IgD-negative memory B cell (primary cell): ENCODE measurements around the gene TDRD6. TPM values are rescaled to one million over a fixed set of nuclear protein-coding genes. Genes with fewer than 3 reads are reported as not detected.
A peak's percentile ranks its signal among the peaks of the same experiment; 100 is the strongest.
"Not testable (repeated sequence)": the region's sequence is repeated elsewhere in the genome, so short reads cannot be mapped to it uniquely, and the experiment has no call there.

Source experiments
- H3K27ac Mint-ChIP-seq, 3 donors: one replicate each; pipeline ENCODE4 v1.8.0; 2020 to 2022; ENCODE audit warnings: mild to moderate bottlenecking in 3 of 3, mixed read lengths in 3 of 3, moderate library complexity in 1 of 3
- H3K27me3 Mint-ChIP-seq: one replicate; pipeline ENCODE4 v1.8.0; 2021; ENCODE audit warnings: mixed read lengths
- H3K36me3 Mint-ChIP-seq: one replicate; pipeline ENCODE4 v1.8.0; 2020; ENCODE audit warnings: mild to moderate bottlenecking, mixed read lengths
- H3K4me1 Mint-ChIP-seq, 3 donors: one replicate each; pipeline ENCODE4 v1.8.0; 2020 to 2022; ENCODE audit warnings: mixed read lengths in 3 of 3, mild to moderate bottlenecking in 1 of 3
- H3K4me3 Mint-ChIP-seq, 4 donors: one replicate each; pipeline ENCODE4 v1.8.0; 2020 to 2022; ENCODE audit warnings: mild to moderate bottlenecking in 4 of 4, mixed read lengths in 4 of 4, moderate library complexity in 3 of 4
- H3K9me3 Mint-ChIP-seq, 3 donors: one replicate each; pipeline ENCODE4 v1.8.0; 2020 to 2021; ENCODE audit warnings: mixed read lengths in 3 of 3, mild to moderate bottlenecking in 1 of 3
- polyA plus RNA-seq: library from polyadenylated mRNA; unstranded; fragments of 300-500 nt; fragmentation: Illumina TruSeq; gene quantifications from one replicate; pipeline ENCODE4 v1.2.3, GENCODE V29; 2021

Gene TDRD6, protein sequence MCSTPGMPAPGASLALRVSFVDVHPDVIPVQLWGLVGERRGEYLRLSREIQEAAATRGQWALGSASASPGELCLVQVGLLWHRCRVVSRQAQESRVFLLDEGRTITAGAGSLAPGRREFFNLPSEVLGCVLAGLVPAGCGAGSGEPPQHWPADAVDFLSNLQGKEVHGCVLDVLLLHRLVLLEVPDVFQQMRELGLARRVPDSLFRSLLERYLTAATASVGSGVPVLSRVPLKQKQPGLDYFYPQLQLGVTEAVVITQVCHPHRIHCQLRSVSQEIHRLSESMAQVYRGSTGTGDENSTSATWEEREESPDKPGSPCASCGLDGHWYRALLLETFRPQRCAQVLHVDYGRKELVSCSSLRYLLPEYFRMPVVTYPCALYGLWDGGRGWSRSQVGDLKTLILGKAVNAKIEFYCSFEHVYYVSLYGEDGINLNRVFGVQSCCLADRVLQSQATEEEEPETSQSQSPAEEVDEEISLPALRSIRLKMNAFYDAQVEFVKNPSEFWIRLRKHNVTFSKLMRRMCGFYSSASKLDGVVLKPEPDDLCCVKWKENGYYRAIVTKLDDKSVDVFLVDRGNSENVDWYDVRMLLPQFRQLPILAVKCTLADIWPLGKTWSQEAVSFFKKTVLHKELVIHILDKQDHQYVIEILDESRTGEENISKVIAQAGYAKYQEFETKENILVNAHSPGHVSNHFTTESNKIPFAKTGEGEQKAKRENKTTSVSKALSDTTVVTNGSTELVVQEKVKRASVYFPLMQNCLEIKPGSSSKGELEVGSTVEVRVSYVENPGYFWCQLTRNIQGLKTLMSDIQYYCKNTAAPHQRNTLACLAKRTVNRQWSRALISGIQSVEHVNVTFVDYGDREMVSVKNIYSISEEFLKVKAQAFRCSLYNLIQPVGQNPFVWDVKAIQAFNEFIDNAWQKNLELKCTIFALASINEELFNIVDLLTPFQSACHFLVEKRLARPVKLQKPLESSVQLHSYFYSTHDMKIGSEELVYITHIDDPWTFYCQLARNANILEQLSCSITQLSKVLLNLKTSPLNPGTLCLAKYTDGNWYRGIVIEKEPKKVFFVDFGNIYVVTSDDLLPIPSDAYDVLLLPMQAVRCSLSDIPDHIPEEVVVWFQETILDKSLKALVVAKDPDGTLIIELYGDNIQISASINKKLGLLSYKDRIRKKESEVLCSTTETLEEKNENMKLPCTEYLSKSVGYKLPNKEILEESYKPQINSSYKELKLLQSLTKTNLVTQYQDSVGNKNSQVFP (N-terminal part only)
- not detected for polyA plus RNA-seq

DNA sequence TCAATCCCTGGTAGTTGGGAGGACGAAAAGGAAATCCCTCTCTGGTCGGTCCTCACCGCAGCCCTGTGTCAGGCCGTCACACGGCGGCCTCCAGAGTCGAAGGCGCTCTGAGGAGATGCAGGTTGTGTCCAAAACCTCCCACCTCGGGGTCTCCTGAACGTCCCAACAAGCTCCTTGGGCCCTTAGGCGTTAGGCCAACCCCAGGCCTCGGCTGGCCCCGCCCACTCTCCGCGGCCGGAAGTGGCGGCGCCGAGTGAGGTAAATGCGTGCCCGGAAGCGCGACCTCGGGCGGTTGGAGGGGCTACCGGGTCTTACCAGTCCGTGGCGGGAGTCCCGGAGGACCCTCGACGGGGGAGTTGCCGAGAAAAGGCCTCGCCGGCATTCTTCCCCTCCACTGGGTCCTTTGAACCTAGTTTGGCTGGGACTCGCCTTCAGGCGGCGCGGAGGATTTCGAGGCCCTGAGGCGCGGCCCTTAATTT, at the start of gene TDRD6:
TDRD6 (plus strand) TSS at position 267 of the 479 bp plus-strand sequence. CDS start 244 bp downstream, outside the sequence.
- no peak within 1 kb of the TSS for H3K27ac Mint-ChIP-seq
- H3K27me3 Mint-ChIP-seq: no peaks in the 10 kb centered on the region
- H3K9me3 Mint-ChIP-seq: peaks cover 0 to 2% (median 0%) of the 10 kb centered on the region in 3 donors
- no peaks in the 10 kb centered on the region for H3K36me3 Mint-ChIP-seq
- no peak within 1 kb of the TSS for H3K4me3 Mint-ChIP-seq
- H3K4me1 Mint-ChIP-seq: no peaks in the 10 kb centered on the region

- Mint-ChIP-seq H3K9me3 (peaks cover 0 to 3% (median 2%) of the 10 kb centered on the region in 3 donors), H3K4me3 (peak overlapping the region in 1 of 4 donors; percentile 4), H3K36me3 (no peaks in the 10 kb centered on the region), H3K4me1 (peaks cover 8 to 17% (median 14%) of the 10 kb centered on the region in 3 donors), H3K27me3 (peaks cover 28% of the 10 kb centered on the region), H3K27ac (no peak overlapping the region)
Observed at GRCh38 chr6:46637933-46638332, 49.8 kb upstream of the TDRD6 start.

- Mint-ChIP-seq H3K27me3 (peaks cover 28% of the 10 kb centered on the region), H3K4me1 (peaks cover 8 to 17% (median 14%) of the 10 kb centered on the region in 3 donors), H3K4me3 (peak overlapping the region in 1 of 4 donors; percentile 41), H3K27ac (no peak overlapping the region), H3K36me3 (no peaks in the 10 kb centered on the region), H3K9me3 (peaks cover 0 to 5% (median 2%) of the 10 kb centered on the region in 3 donors)
Observed at GRCh38 chr6:46638650-46639049, 49.0 kb upstream of the TDRD6 start.

DNA sequence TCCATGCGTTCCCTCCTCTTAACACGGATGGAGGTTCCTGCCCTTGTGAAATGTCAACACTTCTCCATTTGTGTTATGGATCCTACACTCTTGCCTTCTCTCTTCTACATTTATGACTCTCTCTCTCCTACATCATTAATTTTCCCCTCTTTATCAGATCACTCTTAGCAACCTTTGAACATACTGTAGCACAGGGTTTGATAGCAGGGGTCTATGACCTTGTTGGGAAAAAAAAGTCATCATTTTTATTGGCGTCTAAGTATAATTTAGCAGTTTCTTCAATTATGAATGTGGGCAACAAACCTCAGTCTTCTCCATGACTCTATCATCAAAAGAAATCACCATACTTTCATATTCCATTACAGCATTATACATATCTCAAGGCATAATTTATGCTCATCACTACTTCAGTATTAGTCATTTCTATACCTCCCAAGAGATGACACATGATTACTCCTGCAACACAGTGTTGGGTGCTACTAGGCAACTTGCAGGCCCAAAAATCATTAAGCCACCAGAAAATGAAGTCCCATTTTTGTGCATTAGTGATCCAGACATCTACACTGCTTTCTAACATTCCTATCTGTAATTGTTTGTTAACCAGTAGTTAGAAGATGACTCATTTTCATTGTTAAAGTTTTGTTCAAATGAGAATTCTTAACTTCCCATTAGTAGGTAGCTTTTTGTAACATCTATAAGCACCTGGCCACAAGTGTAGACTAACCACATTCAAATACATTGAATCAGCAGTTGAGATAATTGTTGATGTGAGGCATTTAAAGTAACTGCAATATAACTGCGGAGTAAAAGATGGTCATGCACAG, 44.5 kb upstream of the TDRD6 start:
- Mint-ChIP-seq H3K36me3 (no peaks in the 10 kb centered on the region), H3K27ac (no peak overlapping the region), H3K9me3 (peaks cover 0 to 12% (median 5%) of the 10 kb centered on the region in 3 donors), H3K4me3 (no peak overlapping the region), H3K4me1 (peaks cover under 1 to 5% (median 2%) of the 10 kb centered on the region in 3 donors), H3K27me3 (peaks cover 11% of the 10 kb centered on the region)

DNA sequence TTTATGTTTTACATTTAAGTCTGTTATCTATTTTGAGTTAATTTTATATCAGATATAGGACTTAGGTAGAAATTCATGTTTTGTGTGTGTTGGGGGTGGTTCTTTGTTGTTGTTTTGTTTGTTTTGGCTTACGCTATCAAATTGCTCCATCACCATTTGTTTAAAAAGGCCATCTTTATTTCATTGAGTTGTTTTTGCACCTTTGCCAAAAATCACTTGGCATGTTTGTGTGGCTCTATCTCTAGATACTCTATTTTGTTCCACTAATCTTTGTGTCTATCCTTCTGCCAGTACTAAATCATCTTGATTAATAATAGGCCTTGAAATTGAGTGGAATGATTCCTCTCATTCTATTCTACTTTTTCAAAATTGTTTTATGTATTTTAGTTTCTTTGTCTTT, 42.4 kb upstream of the TDRD6 start:
- H3K27me3 Mint-ChIP-seq: peaks cover 9% of the 10 kb centered on the region
- peaks cover 0 to 2% (median 0%) of the 10 kb centered on the region in 3 donors for H3K4me1 Mint-ChIP-seq
- no peak overlapping the region for H3K4me3 Mint-ChIP-seq
- H3K36me3 Mint-ChIP-seq: no peaks in the 10 kb centered on the region
- H3K27ac Mint-ChIP-seq: no peak overlapping the region
- peaks cover 0 to 12% (median 5%) of the 10 kb centered on the region in 3 donors for H3K9me3 Mint-ChIP-seq

DNA sequence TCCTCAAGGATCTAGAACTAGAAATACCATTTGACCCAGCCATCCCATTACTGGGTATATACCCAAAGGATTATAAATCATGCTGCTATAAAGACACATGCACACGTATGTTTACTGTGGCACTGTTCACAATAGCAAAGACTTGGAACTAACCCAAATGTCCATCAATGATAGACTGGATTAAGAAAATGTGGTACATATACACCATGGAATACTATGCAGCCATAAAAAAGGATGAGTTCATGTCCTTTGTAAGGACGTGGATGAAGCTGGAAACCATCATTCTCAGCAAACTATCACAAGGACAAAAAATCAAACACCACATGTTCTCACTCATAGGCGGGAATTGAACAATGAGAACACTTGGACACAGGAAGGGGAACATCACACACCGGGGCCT, 39.6 kb upstream of the TDRD6 start:
- H3K4me1 Mint-ChIP-seq, H3K27ac Mint-ChIP-seq, H3K36me3 Mint-ChIP-seq, H3K4me3 Mint-ChIP-seq, H3K9me3 Mint-ChIP-seq: not testable (repeated sequence)
- H3K27me3 Mint-ChIP-seq: peaks cover 28% of the 10 kb centered on the region

DNA sequence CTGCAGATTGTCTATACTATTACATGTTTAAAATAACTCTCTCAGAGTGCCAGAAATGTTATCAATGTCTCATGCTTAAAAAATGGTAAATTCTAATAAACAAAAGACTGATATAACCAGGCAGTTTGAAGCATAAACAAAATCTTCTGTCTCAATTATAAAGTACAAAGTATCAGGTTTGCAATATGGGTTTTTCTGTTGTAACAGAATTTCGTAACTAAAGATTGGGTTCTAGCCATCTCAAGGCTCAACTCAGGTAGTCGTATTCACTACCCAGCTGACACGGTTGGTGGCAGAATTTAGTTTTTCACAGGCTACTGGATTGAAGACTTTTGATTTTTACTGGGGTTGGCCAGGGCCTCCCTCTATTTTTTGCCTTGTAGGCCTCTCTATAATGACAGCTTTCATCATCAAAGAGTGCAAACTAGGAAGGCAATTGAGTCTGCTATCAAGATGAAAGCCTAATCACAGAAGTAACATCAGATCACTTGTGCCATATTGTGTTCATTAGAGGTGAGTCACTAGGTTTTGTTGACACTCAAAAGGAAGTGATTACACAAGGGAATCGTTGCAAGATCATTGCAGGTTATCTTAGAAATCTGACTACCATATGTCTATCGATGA, 38.7 kb upstream of the TDRD6 start:
- H3K4me1 Mint-ChIP-seq: peaks cover 8 to 13% (median 13%) of the 10 kb centered on the region in 3 donors
- no peaks in the 10 kb centered on the region for H3K36me3 Mint-ChIP-seq
- peaks cover 33% of the 10 kb centered on the region for H3K27me3 Mint-ChIP-seq
- peaks cover 0 to 8% (median 4%) of the 10 kb centered on the region in 3 donors for H3K9me3 Mint-ChIP-seq
- H3K27ac Mint-ChIP-seq: no peak overlapping the region
- H3K4me3 Mint-ChIP-seq: no peak overlapping the region

- Mint-ChIP-seq H3K9me3 (peaks cover 0 to 3% (median 2%) of the 10 kb centered on the region in 3 donors), H3K27me3 (peaks cover 37% of the 10 kb centered on the region), H3K27ac (no peak overlapping the region), H3K4me1 (peaks cover 8 to 13% (median 13%) of the 10 kb centered on the region in 3 donors), H3K36me3 (no peaks in the 10 kb centered on the region), H3K4me3 (peak overlapping the region in 1 of 4 donors; percentile 14)
Observed at GRCh38 chr6:46651006-46651405, 36.7 kb upstream of the TDRD6 start.

DNA sequence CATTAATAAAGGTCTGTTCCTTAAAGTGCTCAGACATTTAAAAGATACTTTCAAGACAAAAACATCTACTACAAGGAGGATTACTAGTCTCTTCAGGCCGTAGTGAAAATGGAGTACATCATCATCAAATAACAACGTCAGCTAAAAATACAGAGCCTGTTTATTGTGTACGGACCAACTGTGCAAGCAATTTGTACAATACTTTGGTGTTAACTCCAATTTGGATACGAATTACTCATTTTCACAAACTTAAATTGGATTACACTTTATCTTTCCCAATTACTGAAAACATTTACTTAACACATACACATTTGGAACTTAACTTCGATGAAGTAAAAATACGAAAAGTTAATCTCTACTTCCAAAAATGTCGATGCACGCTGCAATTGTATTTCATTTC, 35.9 kb upstream of the TDRD6 start:
- Mint-ChIP-seq H3K27ac (no peak overlapping the region), H3K27me3 (peaks cover 37% of the 10 kb centered on the region), H3K9me3 (peaks cover 0 to 3% (median 2%) of the 10 kb centered on the region in 3 donors)

DNA sequence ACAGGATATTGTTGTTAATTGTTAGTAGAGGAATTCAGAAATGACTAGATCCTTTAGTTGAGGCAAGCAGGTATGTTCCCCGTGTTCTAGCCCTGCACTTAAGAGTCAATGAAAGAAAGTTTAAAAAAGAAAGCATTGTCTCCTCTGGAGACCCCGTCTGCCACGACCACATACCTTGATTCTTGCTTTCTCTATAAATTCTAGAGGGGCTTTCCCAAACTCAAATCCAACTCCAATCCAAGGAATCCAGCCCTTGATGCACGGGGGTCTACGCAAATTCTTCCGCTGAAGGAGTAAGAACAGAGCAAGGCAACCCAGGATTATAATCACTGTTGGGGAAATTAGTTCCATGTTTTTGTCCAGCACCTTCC, 35.5 kb upstream of the TDRD6 start:
- no peaks in the 10 kb centered on the region for H3K36me3 Mint-ChIP-seq
- H3K4me3 Mint-ChIP-seq: peak overlapping the region; percentile 84 to 93 (median 90)
- peak overlapping the region in 2 of 3 donors; percentile 27 to 76 for H3K27ac Mint-ChIP-seq
- peaks cover 8 to 13% (median 13%) of the 10 kb centered on the region in 3 donors for H3K4me1 Mint-ChIP-seq
- H3K9me3 Mint-ChIP-seq: peaks cover 0 to 3% (median 2%) of the 10 kb centered on the region in 3 donors
- H3K27me3 Mint-ChIP-seq: peaks cover 37% of the 10 kb centered on the region

More for the DNA sequence above, 35.9 kb upstream of the TDRD6 start:
- Mint-ChIP-seq H3K4me1 (peaks cover 8 to 13% (median 13%) of the 10 kb centered on the region in 3 donors), H3K4me3 (peak overlapping the region; percentile 84 to 93 (median 90)), H3K36me3 (no peaks in the 10 kb centered on the region)

DNA sequence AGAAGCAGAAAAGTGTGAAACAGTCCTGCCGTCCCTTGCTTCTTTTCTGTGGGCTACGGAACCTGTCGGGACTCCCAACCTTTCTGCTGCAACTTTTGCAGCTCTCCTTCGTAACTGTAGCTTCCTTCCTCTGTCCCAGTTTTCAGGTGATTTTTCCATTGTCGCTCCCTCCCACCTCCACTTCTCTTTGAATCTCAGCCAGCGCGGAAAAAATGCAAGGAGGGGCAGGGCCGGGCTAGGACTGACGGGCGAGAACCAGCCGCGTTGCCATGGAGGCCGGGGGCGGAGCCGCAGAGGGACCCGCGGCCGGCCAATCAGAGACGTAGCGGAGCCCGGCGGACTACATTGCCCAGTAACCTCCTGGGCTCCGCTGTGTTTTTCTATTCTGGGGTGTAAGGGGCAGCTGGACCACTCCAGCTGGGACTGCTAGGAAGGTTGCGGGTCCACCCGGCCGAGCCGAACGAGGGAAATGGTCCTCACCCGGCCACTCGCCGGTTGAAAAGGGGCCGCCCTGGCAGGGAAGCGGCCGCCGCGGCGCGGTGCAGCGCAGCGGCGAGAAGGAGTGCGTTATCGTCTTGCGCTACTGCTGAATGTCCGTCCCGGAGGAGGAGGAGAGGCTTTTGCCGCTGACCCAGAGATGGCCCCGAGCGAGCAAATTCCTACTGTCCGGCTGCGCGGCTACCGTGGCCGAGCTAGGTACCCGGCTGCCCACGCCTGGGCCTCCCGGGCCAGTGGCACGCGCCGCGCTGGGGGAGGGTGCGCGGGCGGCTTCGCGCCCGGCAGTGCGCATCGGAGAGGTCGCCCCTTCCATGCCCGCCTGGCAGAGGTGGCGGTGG, 34.9 kb upstream of the TDRD6 start, which contains the start of the genes CYP39A1 and SLC25A27:
CYP39A1 (minus strand) TSS at position 216 of the 836 bp plus-strand sequence. CDS start 236 bp downstream, outside the sequence.
SLC25A27 (plus strand) TSS at position 373 of the 836 bp plus-strand sequence; CDS start at position 591, 218 bp downstream.
- H3K36me3 Mint-ChIP-seq: no peaks in the 10 kb centered on the region
- peak within 1 kb of the TSS; percentile 27 to 93 (median 76) for H3K27ac Mint-ChIP-seq
- peaks cover 8 to 13% (median 13%) of the 10 kb centered on the region in 3 donors for H3K4me1 Mint-ChIP-seq
- peak within 1 kb of the TSS; percentile 84 to 93 (median 90) for H3K4me3 Mint-ChIP-seq
- peaks cover 0 to 3% (median 2%) of the 10 kb centered on the region in 3 donors for H3K9me3 Mint-ChIP-seq
- peaks cover 37% of the 10 kb centered on the region for H3K27me3 Mint-ChIP-seq
